Sigmoid colon (tissue), 7 donors: ENCODE data around the gene ZNF581. TPM values are rescaled to one million over a fixed set of nuclear protein-coding genes. Genes with fewer than 3 reads are reported as not detected.

Experiments used
- DNase-seq: peaks from one replicate; pipeline ENCODE4 v3.0.0-alpha.2; 2019
- H3K27ac ChIP-seq, 4 donors: fragments of 200-600 bp; sonication (generic); one replicate each; pipeline ENCODE4 v1.5.1; 2016 to 2019; ENCODE audit warnings: mild to moderate bottlenecking in 1 of 4
- H3K27me3 ChIP-seq, 3 donors: fragments of 200-600 bp; sonication (generic); one replicate each; pipeline ENCODE4 v1.5.1; 2019; ENCODE audit warnings: mild to moderate bottlenecking in 1 of 3
- H3K36me3 ChIP-seq, 4 donors: fragments of 200-600 bp; sonication (generic); one replicate each; pipeline ENCODE4 v1.5.1; 2016 to 2019
- H3K4me1 ChIP-seq, 4 donors: fragments of 200-600 bp; sonication (generic); one replicate each; pipeline ENCODE4 v1.5.1; 2017 to 2019
- H3K4me3 ChIP-seq, 4 donors: fragments of 200-600 bp; sonication (generic); one replicate each; pipeline ENCODE4 v1.5.1; 2017 to 2019; ENCODE audit warnings: mild to moderate bottlenecking in 2 of 4, moderate library complexity in 1 of 4
- H3K9me3 ChIP-seq, 4 donors: fragments of 200-600 bp in 3 of 4; sonication (generic) in 3 of 4; one replicate each; pipeline versions ENCODE4 v1.5.1 to v1.6.1; 2013 to 2019
- EP300 ChIP-seq, 4 donors: sonication (generic); formaldehyde crosslinking; IDR thresholded peaks; one replicate each; pipeline ENCODE4 v1.6.1; 2017; ENCODE audit warnings: antibody characterized with exemption in 4 of 4
- POLR2A ChIP-seq, 2 donors: fragments of 450-650 bp; IDR thresholded peaks; one replicate each; pipeline ENCODE4 v1.6.1; 2016; ENCODE audit warnings: antibody characterized with exemption in 2 of 2, mild to moderate bottlenecking in 2 of 2, moderate library complexity in 2 of 2
- POLR2AphosphoS5 ChIP-seq, 4 donors: sonication (generic); formaldehyde crosslinking; IDR thresholded peaks; one replicate each; pipeline ENCODE4 v1.6.1; 2017; ENCODE audit warnings: antibody characterized with exemption in 4 of 4
- WGBS, 2 donors: extraction: QIAGEN DNeasy Blood & Tissue Kit; methylation state at CpG; one replicate each; pipeline ENCODE4 v1.1.7; 2013; 5-methylcytosine and 5-hydroxymethylcytosine counted together
- intact Hi-C: fragments of 100-400 bp; cut with DNase I; formaldehyde crosslinking; loops from one replicate; pipeline ENCODE4 v1.15.1; 2023
- polyA plus RNA-seq, 3 donors: library from polyadenylated mRNA; stranded (reverse); fragments of 200-250 nt; gene quantifications; one replicate each; pipeline ENCODE4 v1.2.3, GENCODE V29; 2013
- total RNA-seq, 4 donors: library from RNA; depleted of rRNA; stranded (reverse); fragments of >200 nt; gene quantifications; one replicate each; pipeline ENCODE4 v1.1.0, GENCODE V29; 2016
- TF ChIP-seq, protein P1 (sequence below), 4 experiments: fragments of 450-650 bp in 3 of 4; fragments of 200-600 bp in 1 of 4; IDR thresholded peaks; one replicate each; pipeline ENCODE4 v1.5.1; 2016 to 2019; ENCODE audit warnings: antibody characterized with exemption in 4 of 4, mild to moderate bottlenecking in 3 of 4, moderate library complexity in 2 of 4
- donor health status: healthy with polysubstance abuse.
- donor health status: Bipolar disorder and iron deficiency.
- donor health status: healthy.

ZNF581 gene
- total and polyA plus RNA-seq, 7 donors, result 17.1 to 43.2 (median 23.4) TPM

DNA sequence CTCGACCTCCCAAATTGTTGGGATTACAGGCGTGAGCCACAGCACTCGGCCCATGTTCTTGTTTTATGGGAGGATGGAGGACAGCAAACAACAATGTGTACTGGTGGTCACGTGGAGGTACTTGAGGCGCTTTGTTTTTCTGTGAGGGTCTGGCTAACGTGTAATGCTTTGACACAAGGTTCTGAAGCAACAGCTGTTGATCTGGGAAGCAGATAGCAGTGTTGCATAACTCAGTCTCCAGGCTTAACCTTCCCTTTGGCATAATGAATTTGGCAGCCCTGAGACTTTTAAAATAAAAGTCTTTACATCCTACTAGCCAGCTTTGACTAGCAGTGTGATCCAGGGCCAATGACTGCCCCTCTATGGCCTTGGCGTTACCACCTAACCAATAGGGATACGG, 9.6 kb upstream of the ZNF581 start:
- Histone ChIP-seq H3K27me3 (no peaks in the 10 kb centered on the region), H3K9me3 (no peaks in the 10 kb centered on the region), H3K4me3 (peak overlapping the region in 1 of 4 donors; percentile 98), H3K4me1 (peaks cover 0 to 47% (median 41%) of the 10 kb centered on the region in 4 donors), H3K27ac (peak overlapping the region; percentile 88 to 98 (median 97)), H3K36me3 (peaks cover 0 to 7% (median 0%) of the 10 kb centered on the region in 4 donors)
- 80 to 85% methylated on average over 8 of the region's 8 CpGs for WGBS, 2 donors
- DNase-seq, result no peak
- no peak for TF ChIP-seq POLR2A (IDR thresholded peaks at IDR 0.05)
- no peak for TF ChIP-seq EP300 (IDR thresholded peaks at IDR 0.05)
- TF ChIP-seq, protein P1, sequence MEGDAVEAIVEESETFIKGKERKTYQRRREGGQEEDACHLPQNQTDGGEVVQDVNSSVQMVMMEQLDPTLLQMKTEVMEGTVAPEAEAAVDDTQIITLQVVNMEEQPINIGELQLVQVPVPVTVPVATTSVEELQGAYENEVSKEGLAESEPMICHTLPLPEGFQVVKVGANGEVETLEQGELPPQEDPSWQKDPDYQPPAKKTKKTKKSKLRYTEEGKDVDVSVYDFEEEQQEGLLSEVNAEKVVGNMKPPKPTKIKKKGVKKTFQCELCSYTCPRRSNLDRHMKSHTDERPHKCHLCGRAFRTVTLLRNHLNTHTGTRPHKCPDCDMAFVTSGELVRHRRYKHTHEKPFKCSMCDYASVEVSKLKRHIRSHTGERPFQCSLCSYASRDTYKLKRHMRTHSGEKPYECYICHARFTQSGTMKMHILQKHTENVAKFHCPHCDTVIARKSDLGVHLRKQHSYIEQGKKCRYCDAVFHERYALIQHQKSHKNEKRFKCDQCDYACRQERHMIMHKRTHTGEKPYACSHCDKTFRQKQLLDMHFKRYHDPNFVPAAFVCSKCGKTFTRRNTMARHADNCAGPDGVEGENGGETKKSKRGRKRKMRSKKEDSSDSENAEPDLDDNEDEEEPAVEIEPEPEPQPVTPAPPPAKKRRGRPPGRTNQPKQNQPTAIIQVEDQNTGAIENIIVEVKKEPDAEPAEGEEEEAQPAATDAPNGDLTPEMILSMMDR (IDR thresholded peaks at IDR 0.05), result no peak
- peak in 1 of 4 donors; percentile 8 for TF ChIP-seq POLR2AphosphoS5 (IDR thresholded peaks at IDR 0.05)
- intact Hi-C loops, result loop anchor here (2.0 kb wide), 2 partner anchors 53 to 117 kb away; partner anchors contain the start of gene ZNF579

DNA sequence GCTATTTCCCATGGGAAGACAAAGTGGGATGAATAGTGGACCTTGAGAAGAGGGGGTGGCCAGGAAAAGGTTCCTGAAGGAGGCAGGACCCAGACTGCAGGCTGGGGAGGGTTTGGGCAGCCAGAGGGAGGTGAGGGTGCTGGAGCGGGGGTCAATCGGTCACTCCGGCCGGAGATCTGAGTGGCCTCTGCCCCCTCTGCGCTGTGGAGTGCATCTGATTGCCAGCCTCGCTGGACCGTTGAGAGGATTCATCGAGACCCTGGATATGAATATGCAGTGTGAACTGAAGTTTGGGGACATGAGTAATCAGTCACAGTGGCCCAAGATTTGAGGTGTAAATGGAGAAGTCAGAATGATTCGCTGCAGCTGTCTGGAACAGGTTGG, 8.1 kb upstream of the ZNF581 start:
- peaks cover 0 to 62% (median 56%) of the 10 kb centered on the region in 4 donors for H3K4me1 ChIP-seq
- TF ChIP-seq, protein P1 (IDR thresholded peaks at IDR 0.05), result no peak
- TF ChIP-seq POLR2AphosphoS5 (IDR thresholded peaks at IDR 0.05) (no peak), EP300 (IDR thresholded peaks at IDR 0.05) (no peak), POLR2A (IDR thresholded peaks at IDR 0.05) (no peak)
- H3K27me3 ChIP-seq, result no peaks in the 10 kb centered on the region
- peaks cover 0 to 7% (median 0%) of the 10 kb centered on the region in 4 donors for H3K36me3 ChIP-seq
- H3K4me3 ChIP-seq, result peak overlapping the region; percentile 68 to 100 (median 91)
- WGBS, 2 donors, result 4 to 11% methylated on average over 9 of the region's 9 CpGs
- H3K27ac ChIP-seq, result peak overlapping the region; percentile 88 to 98 (median 97)
- intact Hi-C loops, result loop anchor here (1.0 to 2.0 kb wide), 2 partner anchors 18 to 55 kb away; partner anchors contain the start of gene ZNF579
- DNase-seq, result no peak
- no peaks in the 10 kb centered on the region for H3K9me3 ChIP-seq

DNA sequence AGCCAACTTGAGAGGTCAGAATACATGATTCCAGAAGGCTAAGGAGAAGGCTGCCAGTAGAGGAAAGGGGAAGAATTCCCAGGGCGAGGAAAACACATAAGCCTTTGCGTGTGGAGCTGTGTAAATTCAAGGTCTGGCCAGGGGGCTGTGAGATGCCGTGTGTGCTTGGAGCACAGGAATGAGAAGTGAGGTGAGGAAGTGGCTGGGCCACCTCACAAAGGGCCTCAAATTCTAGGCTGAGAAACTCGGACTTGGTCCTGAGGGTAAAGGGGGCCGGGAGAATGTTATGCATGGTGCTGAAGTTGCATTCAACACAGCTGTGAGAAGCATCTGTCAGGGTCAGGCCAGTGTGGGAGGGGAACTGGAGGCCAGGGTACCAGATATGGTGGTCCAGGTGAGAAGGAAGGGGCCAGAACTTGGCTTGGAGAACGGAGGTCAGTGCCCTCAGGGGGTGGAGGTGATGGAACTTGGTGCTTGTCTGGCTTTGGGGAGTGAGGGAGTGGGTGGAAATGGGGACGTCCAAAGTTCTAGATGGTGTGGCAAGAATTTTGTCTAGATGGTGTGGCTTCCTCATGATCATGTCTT, 7.5 kb upstream of the ZNF581 start:
- Histone ChIP-seq H3K27me3 (no peaks in the 10 kb centered on the region), H3K36me3 (peaks cover 0 to 7% (median 0%) of the 10 kb centered on the region in 4 donors), H3K27ac (peak overlapping the region; percentile 88 to 98 (median 97)), H3K9me3 (no peaks in the 10 kb centered on the region), H3K4me1 (peaks cover 0 to 67% (median 60%) of the 10 kb centered on the region in 4 donors), H3K4me3 (peak overlapping the region; percentile 68 to 100 (median 91))
- 64 to 72% methylated on average over 7 of the region's 7 CpGs for WGBS, 2 donors
- TF ChIP-seq POLR2AphosphoS5 (IDR thresholded peaks at IDR 0.05) (no peak), POLR2A (IDR thresholded peaks at IDR 0.05) (no peak), EP300 (IDR thresholded peaks at IDR 0.05) (no peak)
- TF ChIP-seq, protein P1 (IDR thresholded peaks at IDR 0.05), result no peak
- intact Hi-C loops, result loop anchor here (1.0 to 2.0 kb wide), 2 partner anchors 17 to 55 kb away; partner anchors contain the start of gene ZNF579
- DNase-seq, result no peak

DNA sequence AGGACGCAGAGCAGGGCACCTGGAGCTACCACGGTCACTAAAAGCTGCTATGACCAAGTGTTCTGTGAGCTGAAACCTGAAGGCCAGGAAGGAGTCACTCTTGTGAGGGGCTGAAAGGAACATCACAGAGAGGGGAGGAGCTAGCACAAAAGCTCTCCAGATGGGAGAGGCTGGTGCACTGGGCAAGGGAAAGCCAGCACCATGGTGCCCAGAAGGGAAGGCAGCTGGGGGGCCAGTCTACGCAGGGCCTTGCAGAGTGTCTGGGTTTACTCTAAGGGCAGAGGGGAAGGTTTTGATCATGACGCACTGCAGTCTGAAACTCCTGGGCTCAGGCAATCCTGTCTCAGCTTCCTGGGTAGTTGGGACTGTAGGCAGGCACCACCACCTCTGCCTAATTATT, 6.7 kb upstream of the ZNF581 start:
- peaks cover 0 to 7% (median 0%) of the 10 kb centered on the region in 4 donors for H3K36me3 ChIP-seq
- TF ChIP-seq, protein P1 (IDR thresholded peaks at IDR 0.05), result no peak
- no peak for TF ChIP-seq POLR2AphosphoS5 (IDR thresholded peaks at IDR 0.05)
- TF ChIP-seq EP300 (IDR thresholded peaks at IDR 0.05), result no peak
- no peak for TF ChIP-seq POLR2A (IDR thresholded peaks at IDR 0.05)
- peak overlapping the region in 3 of 4 donors; percentile 88 to 98 (median 97) for H3K27ac ChIP-seq
- peaks cover 0 to 70% (median 62%) of the 10 kb centered on the region in 4 donors for H3K4me1 ChIP-seq
- peak overlapping the region in 1 of 4 donors; percentile 84 for H3K4me3 ChIP-seq
- intact Hi-C loops, result no loop called here
- 91 to 92% methylated on average over 4 of the region's 4 CpGs for WGBS, 2 donors
- no peaks in the 10 kb centered on the region for H3K27me3 ChIP-seq
- no peaks in the 10 kb centered on the region for H3K9me3 ChIP-seq
- no peak for DNase-seq
